ENCODE measurements around the gene MMP25. TPM values are rescaled to one million over a fixed set of nuclear protein-coding genes. Genes with fewer than 3 reads are reported as not detected.

MMP25 gene
- total RNA-seq, 1 experiment from 2014 or later = 0.03 TPM

DNA sequence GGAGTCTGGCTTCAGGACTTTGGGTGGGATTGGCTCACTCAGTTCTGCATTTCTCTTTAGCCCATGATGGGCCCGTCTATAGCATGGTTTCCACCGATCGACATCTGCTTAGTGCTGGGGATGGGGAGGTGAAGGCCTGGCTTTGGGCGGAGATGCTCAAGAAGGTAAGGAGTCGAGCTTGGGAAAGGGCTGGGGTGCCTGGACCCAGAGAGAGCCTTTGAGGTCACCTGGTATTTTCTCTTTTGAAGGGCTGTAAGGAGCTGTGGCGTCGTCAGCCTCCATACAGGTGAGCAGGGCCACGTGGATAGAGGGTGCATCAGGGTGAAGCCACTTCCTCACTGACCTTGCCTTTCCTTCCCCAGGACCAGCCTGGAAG, 20.4 kb upstream of the MMP25 start:
- no peak for DNase-seq (ENCODE audit: low read depth, low spot score)
- in situ Hi-C loops (cut with HindIII; ENCODE audit: low pct_unique_long_range_greater_than_20kb, low sequenced_read_pairs) = no loop called here

DNA sequence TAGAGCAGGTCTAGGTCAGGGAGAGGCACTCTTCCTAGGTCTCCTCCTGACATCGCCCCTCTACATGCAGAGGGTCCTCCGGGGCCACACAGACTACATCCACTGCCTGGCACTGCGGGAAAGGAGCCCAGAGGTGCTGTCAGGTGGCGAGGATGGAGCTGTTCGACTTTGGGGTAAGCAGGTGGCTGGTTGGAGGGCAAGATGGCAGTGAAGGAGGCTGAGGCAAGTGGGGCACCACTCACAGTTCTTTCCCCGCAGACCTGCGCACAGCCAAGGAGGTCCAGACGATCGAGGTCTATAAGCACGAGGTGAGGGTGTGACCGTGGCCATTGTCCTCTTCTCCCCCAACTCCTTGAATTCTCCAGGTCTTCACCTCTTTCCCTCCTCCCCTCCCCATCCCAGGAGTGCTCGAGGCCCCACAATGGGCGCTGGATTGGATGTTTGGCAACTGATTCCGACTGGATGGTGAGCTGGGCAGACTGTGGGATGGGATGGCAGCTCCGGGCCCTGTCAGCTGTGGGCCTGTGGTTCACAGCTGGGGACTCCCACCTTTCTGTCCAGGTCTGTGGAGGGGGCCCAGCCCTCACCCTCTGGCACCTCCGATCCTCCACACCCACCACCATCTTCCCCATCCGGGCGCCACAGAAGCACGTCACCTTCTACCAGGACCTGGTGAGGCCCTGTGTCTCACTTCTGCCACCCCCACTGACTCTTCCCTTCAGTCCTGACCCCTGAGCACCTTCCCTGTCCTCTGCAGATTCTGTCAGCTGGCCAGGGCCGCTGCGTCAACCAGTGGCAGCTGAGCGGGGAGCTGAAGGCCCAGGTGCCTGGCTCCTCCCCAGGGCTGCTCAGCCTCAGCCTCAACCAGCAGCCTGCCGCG, 19.5 kb upstream of the MMP25 start:
- DNase-seq (ENCODE audit: low read depth, low spot score) = no peak
- in situ Hi-C loops (cut with HindIII; ENCODE audit: low pct_unique_long_range_greater_than_20kb, low sequenced_read_pairs) = no loop called here

- no peak for DNase-seq (ENCODE audit: low read depth, low spot score)
- in situ Hi-C loops (cut with HindIII; ENCODE audit: low pct_unique_long_range_greater_than_20kb, low sequenced_read_pairs) = no loop called here
Measured at GRCh38 chr16:3027489-3027795, 18.9 kb upstream of the MMP25 start.

GRCh38 chr16:3027983-3028715, 18.2 kb upstream of the MMP25 start:
- peak; percentile 82 for DNase-seq (ENCODE audit: low read depth, low spot score)

DNA sequence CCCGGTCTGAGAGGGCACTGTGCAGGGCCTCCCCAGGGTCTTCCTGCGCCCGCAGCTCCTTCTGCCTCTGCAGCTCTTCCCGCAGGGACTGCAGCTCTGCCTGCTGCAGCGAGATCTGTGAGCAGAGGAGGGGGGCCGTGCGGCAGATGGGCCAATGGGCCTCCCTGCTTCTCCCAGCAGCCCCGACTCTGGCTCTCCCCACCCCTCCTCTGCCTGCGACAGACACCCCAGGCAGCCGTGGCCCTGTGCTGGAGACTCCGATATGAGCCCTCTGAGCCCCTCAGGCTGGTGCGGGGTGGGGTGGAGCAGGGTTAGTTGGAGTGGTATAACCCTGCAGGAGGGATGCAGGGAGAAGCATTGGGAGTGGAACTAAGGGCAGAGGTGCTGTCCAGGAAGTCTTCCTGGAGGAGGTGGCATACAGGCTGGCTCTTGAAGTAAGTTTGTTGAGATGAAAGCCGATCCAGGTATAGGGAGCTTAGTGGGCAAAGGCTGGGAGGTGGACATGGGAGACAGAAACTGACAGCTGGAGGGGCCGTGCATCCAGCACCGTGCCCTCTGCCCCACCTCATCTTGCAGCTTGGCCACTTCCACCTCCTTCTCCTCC, 17.5 kb upstream of the MMP25 start:
- DNase-seq (ENCODE audit: low read depth, low spot score) = no peak

More at GRCh38 chr16:3027983-3028715, 18.2 kb upstream of the MMP25 start:
- in situ Hi-C loops (cut with HindIII; ENCODE audit: low pct_unique_long_range_greater_than_20kb, low sequenced_read_pairs) = no loop called here

DNA sequence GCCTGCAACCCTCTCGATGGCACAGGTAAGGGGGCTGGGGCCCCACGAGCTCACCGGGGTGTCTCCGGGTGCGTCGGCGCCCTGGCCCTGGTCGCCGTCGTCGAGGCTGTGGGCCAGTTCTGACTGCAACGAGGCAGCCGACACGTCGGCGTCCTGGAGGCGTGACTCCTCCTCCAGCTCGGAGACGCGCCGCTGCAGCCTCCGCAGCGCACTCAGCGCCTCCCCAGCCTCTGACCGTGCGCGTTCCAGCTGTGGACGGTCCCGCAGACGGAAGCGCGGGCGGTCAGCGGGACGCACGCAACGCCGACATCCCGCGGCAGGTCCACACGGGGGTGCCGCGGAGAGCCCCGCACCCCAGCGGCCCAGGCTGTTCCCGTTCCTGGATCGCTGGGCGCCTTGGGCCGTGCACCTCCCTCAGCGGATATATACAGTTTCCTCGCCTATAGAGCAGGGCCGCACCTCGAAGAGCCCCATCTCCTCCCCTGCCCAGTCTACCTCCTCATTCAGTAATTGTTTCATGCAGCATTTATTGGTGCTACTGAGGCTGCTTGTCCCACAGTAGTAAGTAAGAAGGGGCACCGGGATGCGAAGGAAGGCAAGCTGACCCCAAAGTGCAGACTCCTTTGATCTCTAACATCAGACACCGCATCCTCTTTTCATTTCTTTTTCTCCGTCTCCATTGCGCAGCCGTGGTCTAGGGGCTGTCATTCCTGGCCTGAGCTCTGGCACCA, 16.7 kb upstream of the MMP25 start:
- in situ Hi-C loops (cut with HindIII; ENCODE audit: low pct_unique_long_range_greater_than_20kb, low sequenced_read_pairs) = no loop called here
- DNase-seq (ENCODE audit: low read depth, low spot score) = no peak

More for the DNA sequence above, 17.5 kb upstream of the MMP25 start:
- in situ Hi-C loops (cut with HindIII; ENCODE audit: low pct_unique_long_range_greater_than_20kb, low sequenced_read_pairs) = no loop called here

- no peak for DNase-seq (ENCODE audit: low read depth, low spot score)
- in situ Hi-C loops (cut with HindIII; ENCODE audit: low pct_unique_long_range_greater_than_20kb, low sequenced_read_pairs) = no loop called here
Measured at GRCh38 chr16:3030222-3031212, 15.8 kb upstream of the MMP25 start.

DNA sequence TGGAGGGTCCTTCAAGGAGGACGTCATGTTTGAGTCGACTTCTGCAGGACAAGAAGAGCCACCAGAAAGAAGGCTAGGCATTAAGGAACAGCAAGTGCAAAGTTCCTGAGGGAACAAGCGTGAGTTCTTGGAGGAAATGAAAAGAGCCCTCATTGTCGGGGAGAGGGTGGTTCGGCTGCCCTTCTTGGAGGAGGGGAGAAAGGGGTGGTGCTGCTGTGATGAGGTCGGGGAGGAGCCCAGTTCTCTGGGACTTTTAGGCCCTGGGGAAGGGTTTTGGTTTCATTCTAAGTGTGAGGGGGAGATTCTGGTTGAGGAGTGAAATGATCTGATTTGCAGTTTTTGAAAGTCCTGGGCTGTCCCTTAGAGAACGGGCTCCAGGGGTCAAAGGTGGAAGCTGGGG, 13.7 kb upstream of the MMP25 start:
- in situ Hi-C loops (cut with HindIII; ENCODE audit: low pct_unique_long_range_greater_than_20kb, low sequenced_read_pairs) = no loop called here
- DNase-seq (ENCODE audit: low read depth, low spot score) = no peak

DNA sequence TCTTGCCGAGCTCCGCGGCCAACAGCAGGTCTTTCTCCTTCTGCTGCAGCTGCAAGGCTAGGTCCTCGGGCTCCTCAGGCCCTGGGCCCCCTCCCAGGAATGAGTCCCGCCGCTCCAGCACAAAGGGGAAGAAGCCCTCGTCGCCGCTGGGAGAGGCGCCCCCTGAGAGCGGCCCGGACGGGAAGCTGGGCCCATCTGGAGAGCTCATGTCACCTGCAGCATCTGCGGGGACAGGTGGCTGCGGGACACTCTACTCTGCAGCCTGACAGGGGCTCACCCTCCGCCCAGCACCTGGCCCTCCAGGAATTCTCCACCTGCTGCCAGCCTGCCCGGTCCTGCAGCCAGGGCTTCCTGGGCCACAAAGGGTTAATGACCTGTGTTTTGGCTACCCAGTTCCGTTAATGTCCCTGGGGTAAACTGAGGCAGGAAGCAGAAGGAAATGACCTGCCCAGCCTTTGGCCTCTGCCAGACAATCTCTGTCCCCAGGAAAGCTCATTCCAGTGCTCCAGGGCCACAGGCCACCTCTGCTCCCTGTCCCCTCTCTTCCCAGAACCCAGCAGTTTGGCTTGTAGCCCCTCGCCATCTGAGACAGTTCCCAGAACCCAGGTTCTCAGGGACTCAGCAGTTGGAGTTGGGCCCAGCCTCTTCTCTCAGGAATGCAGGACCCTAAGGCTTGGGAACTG, 10.9 kb upstream of the MMP25 start:
- DNase-seq (ENCODE audit: low read depth, low spot score) = no peak
- in situ Hi-C loops (cut with HindIII; ENCODE audit: low pct_unique_long_range_greater_than_20kb, low sequenced_read_pairs) = no loop called here

- in situ Hi-C loops (cut with HindIII; ENCODE audit: low pct_unique_long_range_greater_than_20kb, low sequenced_read_pairs) = no loop called here
- no peak for DNase-seq (ENCODE audit: low read depth, low spot score)
Measured at GRCh38 chr16:3035972-3036725, 10.2 kb upstream of the MMP25 start.

DNA sequence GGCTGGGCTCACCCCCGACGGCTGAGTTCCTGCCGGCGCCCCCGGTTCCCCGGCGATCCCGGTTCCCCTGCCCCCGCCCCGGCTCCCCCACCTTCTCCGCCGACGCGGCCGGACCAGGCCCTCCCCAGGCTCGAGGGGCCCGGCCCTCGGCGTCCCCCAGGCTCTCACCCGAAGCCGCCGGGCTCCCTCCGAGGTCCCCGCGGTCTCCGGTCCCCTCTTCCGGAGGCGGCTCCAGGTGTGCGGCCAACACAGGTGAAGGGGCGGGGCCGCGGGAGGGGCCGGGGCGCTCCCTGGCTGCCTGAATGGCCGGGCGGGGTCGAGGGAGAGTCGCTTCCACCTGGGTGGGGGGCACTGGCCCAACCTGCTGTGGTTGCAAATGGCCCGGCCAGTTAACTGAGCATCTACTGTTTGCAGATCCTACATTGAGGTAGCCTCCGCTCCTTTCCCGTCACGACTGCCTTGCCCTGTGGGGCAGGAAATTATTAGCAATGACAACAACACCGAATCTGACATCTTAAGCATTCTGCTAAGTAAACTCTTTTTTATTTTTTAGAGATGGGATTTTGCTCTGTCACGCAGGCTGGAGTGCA, 9.5 kb upstream of the MMP25 start, which contains the start of gene BICDL2:
Gene BICDL2 (minus strand): TSS at position 219 of the 590 bp plus-strand sequence. CDS start 1,448 bp downstream, outside the sequence.
- DNase-seq (ENCODE audit: low read depth, low spot score) = no peak
- in situ Hi-C loops (cut with HindIII; ENCODE audit: low pct_unique_long_range_greater_than_20kb, low sequenced_read_pairs) = no loop called here

DNA sequence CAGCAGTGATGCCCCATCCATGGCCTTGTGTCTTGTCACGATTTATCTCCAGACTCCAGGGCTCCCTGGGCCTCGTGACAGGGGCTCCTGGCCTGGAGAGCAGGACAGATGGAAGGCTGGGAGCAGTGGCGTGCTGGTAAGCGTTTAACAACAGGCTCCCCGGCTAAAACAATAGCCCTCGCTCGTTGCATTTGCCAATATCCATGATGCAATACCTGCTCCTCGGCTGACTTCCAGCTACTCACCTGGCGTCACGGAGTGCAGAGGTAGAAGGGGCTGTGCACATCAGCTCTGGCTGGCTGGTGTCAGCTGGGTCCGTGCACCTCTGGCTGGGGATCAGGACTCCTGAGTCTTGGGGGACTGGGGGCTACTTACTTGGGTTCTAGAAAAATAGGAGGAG, 8.1 kb upstream of the MMP25 start:
- in situ Hi-C loops (cut with HindIII; ENCODE audit: low pct_unique_long_range_greater_than_20kb, low sequenced_read_pairs) = no loop called here
- no peak for DNase-seq (ENCODE audit: low read depth, low spot score)

DNA sequence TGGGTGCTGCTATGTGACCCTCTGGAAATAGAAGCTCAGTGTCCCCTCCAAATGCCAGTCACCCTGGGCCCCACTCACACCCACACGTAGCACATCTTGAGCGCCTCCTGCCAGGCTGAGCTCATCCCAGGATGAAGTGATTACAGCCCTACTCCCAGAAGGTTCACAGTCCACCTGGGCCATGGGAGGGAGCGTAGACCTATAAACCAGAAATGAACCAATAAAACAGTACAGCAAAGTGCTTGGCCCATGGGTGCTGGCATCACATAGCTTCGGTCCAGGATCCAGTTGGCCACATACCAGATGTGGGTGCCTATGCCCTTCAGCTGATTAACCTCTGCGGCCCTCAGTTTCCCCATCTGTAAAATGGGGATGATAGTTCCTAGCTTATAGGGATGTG, 7.5 kb upstream of the MMP25 start:
- DNase-seq (ENCODE audit: low read depth, low spot score) = no peak
- in situ Hi-C loops (cut with HindIII; ENCODE audit: low pct_unique_long_range_greater_than_20kb, low sequenced_read_pairs) = no loop called here

- in situ Hi-C loops (cut with HindIII; ENCODE audit: low pct_unique_long_range_greater_than_20kb, low sequenced_read_pairs) = no loop called here
- DNase-seq (ENCODE audit: low read depth, low spot score) = no peak
Measured at GRCh38 chr16:3042376-3042775, 4.0 kb upstream of the MMP25 start.

DNA sequence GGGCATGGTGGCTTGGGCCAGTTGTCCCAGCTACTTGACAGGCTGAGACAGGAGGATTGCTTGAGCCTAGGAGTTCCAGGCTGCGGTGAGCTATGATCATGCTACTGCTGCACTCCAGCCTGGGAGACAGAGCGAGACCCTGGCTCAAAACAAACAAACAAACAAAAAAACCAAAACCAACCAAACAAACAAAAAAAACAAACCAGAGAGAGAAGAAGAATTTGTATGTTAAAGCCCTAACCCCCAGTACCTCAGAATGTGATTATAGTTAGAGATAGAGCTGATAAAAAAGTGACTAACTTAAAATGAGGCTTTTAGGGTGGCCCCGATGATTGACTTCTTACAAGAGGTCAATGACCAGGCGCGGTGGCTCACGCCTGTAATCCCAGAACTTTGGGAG, 1.7 kb upstream of the MMP25 start:
- in situ Hi-C loops (cut with HindIII; ENCODE audit: low pct_unique_long_range_greater_than_20kb, low sequenced_read_pairs) = no loop called here

More for the DNA sequence above, 1.7 kb upstream of the MMP25 start:
- DNase-seq (ENCODE audit: low read depth, low spot score) = no peak

All from SK-MEL-5 (cell line).